Activated CD4-positive, alpha-beta T cell treated with anti-CD3 and anti-CD28 coated beads, Interleukin-2, amount 50 U/mL, for 16 hours (primary cell): ENCODE data around the gene IPO8.
"Not testable (repeated sequence)": the region's sequence is repeated elsewhere in the genome, so short reads cannot be mapped to it uniquely, and the experiment has no call there.

ENCODE experiments used
- DNase-seq: peaks from one replicate; pipeline ENCODE4 v3.0.0-alpha.2; 2020

Gene IPO8

DNA sequence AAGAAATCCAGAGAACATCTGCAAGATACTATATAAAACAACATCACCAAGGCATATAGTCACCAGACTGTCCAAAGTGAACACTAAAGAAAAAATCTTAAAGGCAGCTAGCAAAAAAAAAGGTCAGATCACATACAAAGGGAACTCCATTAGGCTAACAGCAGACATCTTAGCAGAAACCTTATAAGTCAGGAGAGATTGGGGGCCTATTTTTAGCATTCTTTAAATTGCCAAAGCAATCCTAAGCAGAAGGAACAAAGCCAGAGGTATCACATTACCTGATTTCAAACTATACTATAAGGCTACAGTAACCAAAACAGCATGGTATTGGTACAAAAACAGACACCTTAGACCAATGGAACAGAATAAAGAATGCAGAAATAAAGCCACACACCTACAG lies 92.5 kb downstream of the IPO8 start:
- no peak for DNase-seq

DNA sequence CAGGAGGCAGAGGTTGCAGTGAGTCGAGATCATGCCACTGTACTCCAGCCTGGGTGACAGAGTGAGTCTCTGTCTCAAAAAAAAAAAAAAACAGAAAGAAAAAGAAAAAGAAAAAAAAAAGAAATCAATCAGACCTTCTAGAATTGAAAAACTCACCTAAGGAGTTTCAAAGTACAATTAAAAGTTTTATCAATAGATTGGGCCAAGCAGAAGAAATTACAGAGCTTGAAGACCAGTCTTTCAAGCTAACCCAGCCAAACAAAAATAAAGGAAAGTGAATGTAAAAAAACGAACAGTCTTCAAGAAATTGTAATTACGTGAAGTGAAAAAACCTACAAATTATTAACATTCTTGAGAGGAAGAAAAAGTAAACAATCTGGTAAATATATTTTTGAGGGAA lies 93.0 kb downstream of the IPO8 start:
- no peak for DNase-seq

DNA sequence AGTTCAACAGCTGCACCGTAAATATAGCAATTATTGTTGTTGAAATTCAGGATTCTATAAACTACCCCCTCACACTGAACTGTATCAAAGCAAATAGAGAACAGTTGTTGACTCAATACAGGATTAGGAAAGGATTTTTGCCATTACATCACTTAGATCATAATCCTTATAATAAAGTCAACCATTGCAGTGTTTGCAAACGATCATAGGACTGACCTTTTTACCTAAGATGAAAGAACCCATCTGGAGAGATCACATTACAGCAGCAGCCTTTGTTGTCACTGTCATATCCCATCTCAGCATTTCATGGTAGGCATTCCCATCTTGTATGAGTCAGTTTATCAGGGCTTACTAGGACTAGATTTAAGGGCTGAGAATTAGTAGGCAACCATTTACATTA lies 96.1 kb downstream of the IPO8 start:
- DNase-seq: no peak

GRCh38 chr12:30598889-30599288 lies 96.8 kb downstream of the IPO8 start:
- no peak for DNase-seq

GRCh38 chr12:30595742-30596141 lies 99.9 kb downstream of the IPO8 start:
- no peak for DNase-seq

DNA sequence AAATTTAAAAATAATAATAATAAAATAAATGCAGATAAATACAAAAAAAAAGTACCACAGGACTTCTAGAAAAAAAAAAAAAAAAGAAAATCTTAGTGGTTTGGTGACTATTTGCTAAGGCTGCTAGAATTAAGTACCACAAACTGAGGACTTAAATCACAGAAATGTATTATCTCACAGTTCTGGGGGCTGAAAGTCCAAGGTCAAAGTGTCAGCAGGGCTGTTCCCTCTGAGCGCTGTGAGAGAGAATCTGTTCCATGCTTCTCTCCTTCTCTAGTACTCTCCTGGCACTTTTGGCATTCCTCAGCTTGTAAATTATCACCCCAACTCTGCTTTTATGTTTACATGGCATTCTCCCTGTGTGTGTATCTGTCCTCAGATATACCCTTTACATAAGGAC lies 101.2 kb downstream of the IPO8 start:
- no peak for DNase-seq

- not testable (repeated sequence) for DNase-seq
These were observed 107.1 kb downstream of the IPO8 start for GRCh38 chr12:30588572-30588971.

GRCh38 chr12:30587782-30588181 lies 107.9 kb downstream of the IPO8 start:
- no peak for DNase-seq

GRCh38 chr12:30585877-30586276 lies 109.8 kb downstream of the IPO8 start:
- DNase-seq: no peak

GRCh38 chr12:30582943-30583342 lies 112.7 kb downstream of the IPO8 start:
- DNase-seq: no peak

DNA sequence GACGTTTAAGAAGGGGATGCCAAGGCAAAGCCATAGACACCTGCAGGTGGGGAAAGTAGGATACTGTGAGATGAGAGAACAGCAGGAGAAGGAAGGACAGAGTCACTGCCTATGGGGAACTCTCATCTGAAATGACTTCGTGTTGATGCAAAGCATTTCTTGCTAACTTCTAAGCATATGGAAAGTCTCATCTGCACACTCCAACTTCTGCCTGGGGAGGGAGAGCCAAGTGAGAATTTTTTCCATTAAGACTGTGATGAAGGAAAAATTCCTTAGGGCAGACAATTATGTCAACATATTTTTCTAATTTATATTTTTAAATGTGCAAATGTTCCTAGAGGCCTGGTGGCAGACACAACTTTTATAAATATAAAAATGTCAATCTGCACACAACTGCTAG lies 115.3 kb downstream of the IPO8 start:
- no peak for DNase-seq
